ENCODE measurements around the gene HOGA1. TPM values are rescaled to one million over a fixed set of nuclear protein-coding genes. Genes with fewer than 3 reads are reported as not detected.

The HOGA1 gene
- total RNA-seq, 4 donors from 2014 or later = 0.27 to 11.2 (median 4.1) TPM

- H3K27ac ChIP-seq = peak overlapping the region in 3 of 4 donors; percentile 74 to 76 (median 74)
- no peaks in the 10 kb centered on the region for H3K36me3 ChIP-seq
- no peaks in the 10 kb centered on the region for H3K27me3 ChIP-seq
- no peaks in the 10 kb centered on the region for H3K9me3 ChIP-seq
- intact Hi-C loops (cut with DNase I; ENCODE audit: low total_unique reads) = no loop called here
- DNase-seq (no peak), ATAC-seq (no peak)
- H3K4me3 ChIP-seq = no peak overlapping the region
- TF ChIP-seq POLR2A (IDR thresholded peaks at IDR 0.05) (no peak), CTCF (IDR thresholded peaks at IDR 0.05 in 4 of 5, conservative IDR thresholded peaks at IDR 0.05 in 1 of 5) (no peak)
- in situ Hi-C loops (cut with MboI; ENCODE audit: low sequenced_read_pairs in 4 of 4) = no loop called here
- peaks cover 52 to 61% of the 10 kb centered on the region in 2 donors for H3K4me1 ChIP-seq
Observed at GRCh38 chr10:97548828-97549455, 35.2 kb upstream of the HOGA1 start.

GRCh38 chr10:97549587-97550322, 34.4 kb upstream of the HOGA1 start:
- peak overlapping the region; percentile 74 to 78 (median 75) for H3K27ac ChIP-seq
- H3K4me1 ChIP-seq = peaks cover 52 to 60% of the 10 kb centered on the region in 2 donors
- in situ Hi-C loops (cut with MboI; ENCODE audit: low sequenced_read_pairs in 4 of 4) (loop anchor here (5.0 to 10.0 kb wide), 3 partner anchors 85 to 95 kb away; no protein-coding TSS in a partner anchor), intact Hi-C loops (cut with DNase I; ENCODE audit: low total_unique reads) (loop anchor here (5.0 kb wide), 1 partner anchor 142 kb away; no protein-coding TSS in a partner anchor)
- no peaks in the 10 kb centered on the region for H3K9me3 ChIP-seq
- H3K36me3 ChIP-seq = no peaks in the 10 kb centered on the region
- H3K27me3 ChIP-seq = no peaks in the 10 kb centered on the region
- no peak for TF ChIP-seq CTCF (IDR thresholded peaks at IDR 0.05 in 4 of 5, conservative IDR thresholded peaks at IDR 0.05 in 1 of 5)
- no peak for TF ChIP-seq POLR2A (IDR thresholded peaks at IDR 0.05)
- ATAC-seq (peak; percentile 33 to 70), DNase-seq (peak in 1 of 2 donors; percentile 70)
- H3K4me3 ChIP-seq = no peak overlapping the region

GRCh38 chr10:97550336-97551149, 33.6 kb upstream of the HOGA1 start:
- in situ Hi-C loops (cut with MboI; ENCODE audit: low sequenced_read_pairs in 4 of 4) (loop anchor here (5.0 to 10.0 kb wide), 3 partner anchors 86 to 96 kb away; no protein-coding TSS in a partner anchor), intact Hi-C loops (cut with DNase I; ENCODE audit: low total_unique reads) (loop anchor here (5.0 kb wide), 1 partner anchor 143 kb away; no protein-coding TSS in a partner anchor)
- peak overlapping the region; percentile 74 to 78 (median 75) for H3K27ac ChIP-seq
- H3K4me1 ChIP-seq = peaks cover 52 to 60% of the 10 kb centered on the region in 2 donors
- no peaks in the 10 kb centered on the region for H3K36me3 ChIP-seq
- no peak for ATAC-seq
- no peak overlapping the region for H3K4me3 ChIP-seq
- H3K27me3 ChIP-seq = no peaks in the 10 kb centered on the region
- no peaks in the 10 kb centered on the region for H3K9me3 ChIP-seq
- no peak for TF ChIP-seq POLR2A (IDR thresholded peaks at IDR 0.05)
- no peak for DNase-seq

- Histone ChIP-seq H3K4me3 (no peak overlapping the region), H3K36me3 (no peaks in the 10 kb centered on the region), H3K9me3 (no peaks in the 10 kb centered on the region), H3K27ac (no peak overlapping the region), H3K4me1 (peaks cover 52 to 60% of the 10 kb centered on the region in 2 donors), H3K27me3 (no peaks in the 10 kb centered on the region)
- no peak for ATAC-seq
- in situ Hi-C loops (cut with MboI; ENCODE audit: low sequenced_read_pairs in 4 of 4) = loop anchor here (5.0 to 10.0 kb wide), 3 partner anchors 86 to 96 kb away; no protein-coding TSS in a partner anchor
- TF ChIP-seq POLR2A (IDR thresholded peaks at IDR 0.05) = no peak
- no peak for TF ChIP-seq CTCF (IDR thresholded peaks at IDR 0.05 in 4 of 5, conservative IDR thresholded peaks at IDR 0.05 in 1 of 5)
- intact Hi-C loops (cut with DNase I; ENCODE audit: low total_unique reads) = loop anchor here (5.0 kb wide), 1 partner anchor 144 kb away; no protein-coding TSS in a partner anchor
- DNase-seq = no peak
Observed at GRCh38 chr10:97551271-97551670, 32.9 kb upstream of the HOGA1 start.
